ENCODE data around the gene MS4A10. TPM values are rescaled to one million over a fixed set of nuclear protein-coding genes. Genes with fewer than 3 reads are reported as not detected.

Gene MS4A10
- total and polyA plus RNA-seq, 2 of the 8 experiments (the other 6 are each of a cell fraction or from before 2014, with no cell fraction given) = not detected

GRCh38 chr11:60821827-60822599, 36.9 kb downstream of the MS4A10 start:
- H4K91ac ChIP-seq (replicated peaks; ENCODE audit: insufficient read length, low read length) = no peak overlapping the region
- H2AFZ ChIP-seq (ENCODE audit: low read length) = no peak overlapping the region
- TF ChIP-seq EZH2 (IDR thresholded peaks at IDR 0.05; ENCODE audit: low read depth, low read length, severe bottlenecking) = no peak
- TF ChIP-seq POLR2A (IDR thresholded peaks at IDR 0.05; ENCODE audit: control extremely low read depth in 1 of 2, low read depth in 2 of 2, low read length in 2 of 2) = no peak
- no peak for TF ChIP-seq CHD2 (IDR thresholded peaks at IDR 0.05; ENCODE audit: low read length)
- no peak for TF ChIP-seq SIX5 (IDR thresholded peaks at IDR 0.05; ENCODE audit: low read depth, low read length)
- TF ChIP-seq SP2 (IDR thresholded peaks at IDR 0.05; ENCODE audit: low read length) = no peak
- TF ChIP-seq TAF1 (IDR thresholded peaks at IDR 0.05; ENCODE audit: low read depth, low read length) = no peak
- no peak for TF ChIP-seq SAP30 (IDR thresholded peaks at IDR 0.05; ENCODE audit: insufficient read depth, insufficient replicate concordance, low read length)
- no peak for TF ChIP-seq EP300 (IDR thresholded peaks at IDR 0.05; ENCODE audit: borderline replicate concordance in 1 of 2, low read depth in 2 of 2, low read length in 2 of 2)
- no peak for TF ChIP-seq ZNF274 (IDR thresholded peaks at IDR 0.05; ENCODE audit: borderline replicate concordance, extremely low read depth, low read length)
- no peak for TF ChIP-seq RXRA (IDR thresholded peaks at IDR 0.05; ENCODE audit: insufficient read depth, low read depth, low read length)
- TF ChIP-seq SP1 (IDR thresholded peaks at IDR 0.05; ENCODE audit: low read depth, low read length) = no peak
- TF ChIP-seq RBBP5 (IDR thresholded peaks at IDR 0.05; ENCODE audit: borderline replicate concordance, low read depth, low read length) = no peak
- no peak overlapping the region for H3K4me2 ChIP-seq (ENCODE audit: insufficient read depth in 1 of 2, low read depth in 2 of 2, low read length in 2 of 2)
- no peak overlapping the region for H2BK120ac ChIP-seq (replicated peaks; ENCODE audit: low read depth, low read length)
- FAIRE-seq (no peak), DNase-seq (ENCODE audit: low read depth in 1 of 2, low spot score in 2 of 2) (no peak)
- H3K23ac ChIP-seq (ENCODE audit: insufficient read length) = no peak overlapping the region
- 85% methylated on average over 14 of the region's 15 CpGs; no CpG with 5 or more reads in 1 of the 2 experiments for WGBS, 2 experiments (ENCODE audit: extremely low coverage in 1 of 2, insufficient coverage in 1 of 2, insufficient read length in 1 of 2, insufficient replicate concordance in 2 of 2, low coverage in 1 of 2, low lambda C conversion rate in 2 of 2, missing lambda C conversion rate in 1 of 2)
- no peak overlapping the region for H3K56ac ChIP-seq (replicated peaks; ENCODE audit: insufficient read length, low read depth, low read length)
- no peak overlapping the region for H3K18ac ChIP-seq (ENCODE audit: extremely low read depth, low read length)
- no peak overlapping the region for H2BK20ac ChIP-seq (ENCODE audit: low read length)
- no peak overlapping the region for H3K4me3 ChIP-seq (ENCODE audit: extremely low read depth in 1 of 4, insufficient read depth in 2 of 4, low read depth in 3 of 4, low read length in 4 of 4)
- ChIA-PET POLR2A (ENCODE audit: partially characterized antibody) (no interaction called here), CTCF (ENCODE audit: partially characterized antibody) (interaction anchor here (0.7 to 4.7 kb wide), 9 partner anchors 10 to 78 kb away, joined by 3 to 51 read pairs (median 6); no protein-coding TSS in a partner anchor)
- no peak overlapping the region for H3K14ac ChIP-seq (ENCODE audit: insufficient read length)
- no peak overlapping the region for H2BK15ac ChIP-seq (ENCODE audit: low read length)
- H4K5ac ChIP-seq (ENCODE audit: insufficient read length, low read depth, low read length) = no peak overlapping the region
- H3K27ac ChIP-seq (ENCODE audit: low read depth, low read length) = no peak overlapping the region
- no peak overlapping the region for H2BK5ac ChIP-seq (ENCODE audit: low read depth, low read length)
- no peaks in the 10 kb centered on the region; a peak in 1 of 7 replicates for H3K4me1 ChIP-seq (replicated peaks in 1 of 4; ENCODE audit: control insufficient read depth in 3 of 4, insufficient read depth in 4 of 4, low read length in 3 of 4)
- no peaks in the 10 kb centered on the region; a peak in 1 of 7 replicates for H3K27me3 ChIP-seq (replicated peaks in 1 of 4; ENCODE audit: control insufficient read depth in 3 of 4, extremely low read depth in 1 of 4, insufficient read depth in 3 of 4, low read length in 3 of 4)
- H2BK12ac ChIP-seq (ENCODE audit: low read depth, low read length) = no peak overlapping the region
- no peaks in the 10 kb centered on the region for H3K23me2 ChIP-seq (ENCODE audit: low read depth, low read length)
- no peak overlapping the region for H3K4ac ChIP-seq (replicated peaks; ENCODE audit: insufficient read length, low read depth, low read length)
- H3K9ac ChIP-seq (replicated peaks in 1 of 4; ENCODE audit: extremely low read depth in 1 of 4, low read depth in 3 of 4, low read length in 3 of 4) = no peak overlapping the region
- H3K79me1 ChIP-seq (ENCODE audit: low read depth, low read length) = no peaks in the 10 kb centered on the region
- H4K20me1 ChIP-seq (replicated peaks in 1 of 2; ENCODE audit: control insufficient read depth in 1 of 2, insufficient read depth in 2 of 2, low read length in 2 of 2) = peaks cover 0 to 2% of the 10 kb centered on the region in 2 experiments
- H3K9me3 ChIP-seq (ENCODE audit: insufficient read depth in 2 of 2, low read depth in 1 of 2, low read length in 1 of 2) = peaks cover 1% of the 10 kb centered on the region in 2 experiments; a peak in 3 of 4 replicates
- peak overlapping the region; percentile 29; the same call in 1 of the 2 replicates for H4K8ac ChIP-seq (ENCODE audit: extremely low read depth, insufficient read depth, low read length)
- H2AK5ac ChIP-seq (ENCODE audit: low read depth, low read length) = no peak overlapping the region
- H3K36me3 ChIP-seq (ENCODE audit: control insufficient read depth in 2 of 4, insufficient read depth in 4 of 4, low read length in 3 of 4) = no peaks in the 10 kb centered on the region
- no peaks in the 10 kb centered on the region for H3K79me2 ChIP-seq (ENCODE audit: control insufficient read depth in 1 of 2, insufficient read depth in 2 of 2, low read length in 2 of 2)

All from H1 (cell line).